HG02981 (cell line): ENCODE results near the gene MRPL14.
"Not testable (repeated sequence)": the region's sequence is repeated elsewhere in the genome, so short reads cannot be mapped to it uniquely, and the experiment has no call there.

Experiments
- ATAC-seq: cut with Tn5 transposase; IDR thresholded peaks from one replicate; pipeline ENCODE4 v1.9.1; 2021; ENCODE audit warnings: mild to moderate bottlenecking, moderate library complexity; ENCODE audit not compliant: unreplicated experiment

The MRPL14 gene

GRCh38 chr6:44150317-44150917 is 23.2 kb upstream of the MRPL14 start:
- ATAC-seq, result no peak

DNA sequence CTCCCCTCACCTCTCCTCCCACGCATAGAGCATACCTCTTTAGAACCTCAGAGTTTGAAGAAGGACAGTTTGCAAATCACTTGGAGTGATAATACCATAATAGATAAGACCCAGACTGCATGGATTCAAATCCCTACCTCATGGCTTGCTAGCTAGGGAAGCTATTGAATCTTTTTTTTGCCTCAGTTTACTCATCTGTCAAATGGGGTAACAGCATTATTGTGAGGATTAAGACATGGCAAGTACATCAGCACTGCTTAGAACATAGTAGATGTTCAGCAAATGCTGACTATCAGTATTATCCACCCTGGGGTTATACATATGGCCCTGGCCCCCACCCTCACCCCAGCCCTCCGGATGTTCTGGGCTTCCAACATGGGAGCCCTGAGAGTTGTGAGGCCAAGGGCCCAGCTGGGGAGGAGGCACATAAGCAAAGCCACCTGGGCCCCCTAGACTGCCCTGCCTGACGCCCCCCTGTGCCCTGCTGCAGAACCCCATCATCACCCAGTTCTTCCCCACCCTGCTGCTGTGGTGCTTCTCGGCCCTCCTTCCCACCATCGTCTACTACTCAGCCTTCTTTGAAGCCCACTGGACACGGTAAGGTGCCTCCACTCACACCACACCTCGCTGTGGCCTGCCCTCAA is 22.2 kb upstream of the MRPL14 start:
- ATAC-seq, result no peak

DNA sequence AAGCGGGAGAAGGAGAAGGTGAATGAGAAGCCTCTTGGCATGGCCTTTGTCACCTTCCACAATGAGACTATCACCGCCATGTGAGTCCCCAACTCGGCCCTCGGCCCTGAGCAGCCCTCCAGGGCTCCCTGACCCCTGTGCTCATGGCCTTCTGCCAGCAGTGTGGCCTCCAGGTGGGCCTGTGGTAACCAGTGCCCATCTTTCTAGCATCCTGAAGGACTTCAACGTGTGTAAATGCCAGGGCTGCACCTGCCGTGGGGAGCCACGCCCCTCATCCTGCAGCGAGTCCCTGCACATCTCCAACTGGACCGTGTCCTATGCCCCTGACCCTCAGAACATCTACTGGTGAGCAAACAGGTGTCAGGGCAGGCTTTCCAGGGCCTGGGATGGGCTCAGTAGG is 21.1 kb upstream of the MRPL14 start:
- ATAC-seq, result no peak

DNA sequence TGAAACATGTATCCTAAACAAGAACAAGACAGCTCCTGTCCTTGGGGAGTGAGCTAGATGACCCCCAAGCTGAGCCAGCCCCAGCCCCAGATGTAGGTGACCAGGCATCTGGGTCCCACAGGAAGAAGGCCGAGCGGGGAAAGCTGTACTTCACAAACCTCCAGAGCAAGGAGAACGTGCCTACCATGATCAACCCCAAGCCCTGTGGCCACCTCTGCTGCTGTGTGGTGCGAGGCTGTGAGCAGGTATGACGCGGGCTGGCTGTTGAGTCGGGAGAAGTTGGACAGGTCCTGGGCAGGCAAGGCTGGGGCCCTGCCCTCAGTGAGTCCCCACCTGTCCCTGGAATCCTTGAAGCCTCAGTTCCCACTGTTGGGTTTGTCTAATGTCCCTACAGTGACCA is 20.0 kb upstream of the MRPL14 start:
- no peak for ATAC-seq

- no peak for ATAC-seq
These were observed 19.4 kb upstream of the MRPL14 start for GRCh38 chr6:44146685-44147084.

GRCh38 chr6:44145839-44146238 is 18.6 kb upstream of the MRPL14 start:
- ATAC-seq, result no peak

DNA sequence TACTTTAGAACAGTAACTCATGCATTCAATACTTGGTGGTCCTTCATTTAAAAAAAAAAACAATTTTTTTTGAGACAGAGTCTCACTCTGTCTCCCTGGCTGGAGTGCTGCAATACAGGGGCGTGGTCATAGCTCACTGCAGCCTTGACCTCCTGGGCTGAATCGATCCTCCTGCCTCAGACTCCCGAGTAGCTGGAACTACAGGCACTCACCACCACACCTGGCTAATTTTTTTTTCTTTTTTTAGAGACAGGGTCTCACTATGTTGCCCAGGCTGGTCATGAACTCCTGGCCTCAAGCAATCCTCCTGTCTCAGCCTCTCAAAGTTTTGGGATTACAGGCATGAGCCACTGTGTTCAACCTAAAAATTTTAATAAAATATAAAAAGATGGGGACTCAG is 17.3 kb upstream of the MRPL14 start:
- ATAC-seq, result not testable (repeated sequence)

DNA sequence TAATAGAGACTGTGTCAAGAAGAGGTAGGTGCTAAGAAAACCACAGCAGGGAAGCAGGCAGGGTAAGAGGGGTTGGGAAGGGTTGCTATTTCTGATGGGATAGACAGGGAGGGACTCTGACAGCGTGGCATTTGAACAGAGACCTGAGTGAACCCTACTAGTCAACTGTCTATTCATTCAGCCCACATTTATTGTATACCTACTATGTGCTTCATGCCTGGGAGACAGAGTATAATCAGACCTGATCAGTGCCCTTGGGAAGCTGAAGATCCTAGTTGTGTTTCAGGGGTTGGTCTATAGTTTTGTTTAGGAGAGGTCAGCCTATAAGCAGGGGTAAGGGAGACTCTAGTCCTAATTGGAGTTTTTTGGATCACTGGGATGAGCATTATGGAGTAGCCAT is 16.5 kb upstream of the MRPL14 start:
- ATAC-seq, result no peak

- no peak for ATAC-seq
These were observed 15.6 kb upstream of the MRPL14 start for GRCh38 chr6:44142835-44143234.

DNA sequence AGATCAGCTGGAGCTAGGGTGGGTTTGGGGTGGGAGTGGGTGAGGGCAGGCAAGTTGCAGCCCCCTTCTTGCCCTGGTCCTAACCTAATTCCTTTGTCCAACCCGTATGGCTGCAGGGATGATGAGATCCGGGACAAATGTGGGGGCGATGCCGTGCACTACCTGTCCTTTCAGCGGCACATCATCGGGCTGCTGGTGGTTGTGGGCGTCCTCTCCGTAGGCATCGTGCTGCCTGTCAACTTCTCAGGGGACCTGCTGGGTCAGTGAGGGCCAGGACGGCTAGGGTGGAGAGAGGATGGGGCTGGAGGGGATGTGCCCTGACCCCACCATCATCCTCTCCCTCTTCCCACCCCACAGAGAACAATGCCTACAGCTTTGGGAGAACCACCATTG is 12.1 kb upstream of the MRPL14 start:
- no peak for ATAC-seq

DNA sequence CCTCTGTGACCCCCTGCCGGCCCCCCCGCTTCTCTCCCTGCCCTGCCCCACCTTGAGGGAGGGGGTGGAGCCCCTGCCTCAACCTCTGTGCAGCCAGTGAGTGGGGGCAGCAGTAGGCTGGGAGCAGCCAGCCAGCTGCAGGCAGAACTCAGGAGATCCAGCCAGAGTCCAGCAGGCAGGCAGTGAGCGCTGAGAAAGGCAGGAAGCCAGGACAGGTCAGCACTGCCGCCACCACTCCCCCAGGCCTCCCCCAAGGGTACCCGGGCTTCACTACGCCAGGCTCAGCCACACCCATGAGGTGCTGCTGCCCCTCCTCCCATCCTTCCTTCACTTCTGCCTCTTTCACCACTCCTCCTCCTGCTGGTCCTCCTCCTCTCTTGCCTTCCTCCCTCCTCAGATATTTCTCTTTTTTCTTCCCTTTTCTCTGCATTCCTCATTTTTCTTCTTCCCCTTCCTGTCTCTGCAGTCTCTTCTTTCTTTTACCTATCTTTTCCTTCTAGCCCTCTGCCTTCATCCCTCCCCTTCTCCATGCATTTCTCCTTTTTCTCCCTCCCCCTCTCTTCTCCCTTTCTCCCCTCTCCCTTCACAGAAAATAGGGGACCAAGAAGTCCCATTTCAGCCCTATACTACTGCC is 11.6 kb upstream of the MRPL14 start:
- ATAC-seq, result no peak

DNA sequence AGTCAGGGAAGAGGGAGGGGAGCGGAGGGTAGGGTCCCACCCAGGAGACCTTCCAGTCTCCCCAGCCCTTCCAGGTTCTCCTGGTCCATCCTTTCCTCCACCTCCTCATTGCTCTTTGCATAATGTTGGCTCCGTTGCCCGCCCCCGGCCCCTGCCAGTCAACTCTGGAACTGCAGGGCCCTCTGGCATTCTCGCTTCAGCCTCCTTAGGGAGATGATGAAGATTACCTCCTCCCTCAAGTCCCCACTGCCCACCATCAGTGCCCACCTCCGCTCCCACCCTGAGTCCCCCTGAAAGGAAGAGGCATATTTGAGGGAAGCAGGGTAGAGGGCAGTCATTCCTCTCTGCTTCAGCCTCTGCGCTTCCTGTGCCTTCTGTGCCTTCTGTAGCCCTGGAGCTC is 8.6 kb upstream of the MRPL14 start:
- ATAC-seq, result no peak

DNA sequence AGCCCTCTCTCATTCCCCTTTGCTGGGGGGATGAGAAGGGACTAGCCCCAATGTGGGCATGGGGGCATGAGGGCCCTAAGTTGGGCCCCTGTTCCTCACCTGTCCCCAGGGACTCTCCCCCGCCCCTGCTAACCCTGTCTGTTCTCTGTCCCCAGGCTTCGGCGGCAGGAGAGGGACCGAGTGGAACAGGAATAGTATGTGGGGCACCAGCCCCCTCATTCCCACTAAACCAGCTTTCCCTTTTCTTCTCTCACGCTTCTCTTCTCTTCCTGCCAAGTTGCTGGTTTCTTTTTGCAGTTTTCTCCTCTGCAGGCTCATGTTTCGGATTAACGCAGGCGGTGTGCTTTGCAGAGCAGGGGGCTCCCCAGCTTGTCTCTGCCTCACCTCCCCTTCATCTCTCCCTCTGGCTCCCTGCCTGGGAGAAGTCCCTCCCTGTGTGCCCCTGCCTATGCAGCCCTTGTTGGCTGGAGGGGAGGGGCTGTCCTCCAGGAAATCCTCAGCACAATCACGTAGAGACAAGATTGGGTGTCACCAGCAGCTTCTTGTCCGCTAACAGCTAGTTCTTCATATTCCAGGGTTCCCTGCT is 8.0 kb upstream of the MRPL14 start:
- ATAC-seq, result no peak

GRCh38 chr6:44133981-44134711 is 6.9 kb upstream of the MRPL14 start:
- ATAC-seq, result no peak

GRCh38 chr6:44133003-44133931 is 6.0 kb upstream of the MRPL14 start:
- no peak for ATAC-seq

- ATAC-seq, result no peak
These were observed 5.2 kb upstream of the MRPL14 start for GRCh38 chr6:44132476-44132875.

DNA sequence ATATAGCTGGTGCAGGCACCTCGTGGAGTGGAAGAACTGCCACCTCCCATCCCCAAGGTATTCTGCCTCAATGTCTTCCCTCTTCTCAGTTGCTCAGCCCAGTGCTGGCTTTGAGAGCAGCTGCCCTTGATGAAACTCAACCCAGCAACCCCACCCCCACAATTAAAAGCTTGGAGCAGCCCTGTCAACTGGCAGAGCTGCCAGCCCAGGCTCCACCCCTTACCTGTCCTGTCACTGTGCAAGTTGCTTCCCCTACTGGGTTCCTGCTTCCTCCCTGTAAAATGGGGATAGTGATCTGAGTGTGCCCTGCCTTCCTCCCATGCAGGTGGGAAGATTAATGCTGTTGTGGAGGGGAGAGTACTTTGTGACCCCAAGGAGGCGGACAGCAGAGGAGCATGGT is 4.6 kb upstream of the MRPL14 start:
- no peak for ATAC-seq

GRCh38 chr6:44129841-44130322 is 2.6 kb upstream of the MRPL14 start:
- ATAC-seq, result no peak

- ATAC-seq, result no peak
These were observed 1.0 kb upstream of the MRPL14 start for GRCh38 chr6:44128020-44128917.
